GM19463 (cell line): ENCODE data around the gene ADCY7.
A peak's percentile ranks its signal among the peaks of the same experiment; 100 is the strongest.
"Not testable (repeated sequence)": the region's sequence is repeated elsewhere in the genome, so short reads cannot be mapped to it uniquely, and the experiment has no call there.

Experiments
- ATAC-seq: cut with Tn5 transposase; IDR thresholded peaks from one replicate; pipeline ENCODE4 v1.9.1; 2021; ENCODE audit warnings: mild to moderate bottlenecking, moderate library complexity; ENCODE audit not compliant: unreplicated experiment

Gene ADCY7

DNA sequence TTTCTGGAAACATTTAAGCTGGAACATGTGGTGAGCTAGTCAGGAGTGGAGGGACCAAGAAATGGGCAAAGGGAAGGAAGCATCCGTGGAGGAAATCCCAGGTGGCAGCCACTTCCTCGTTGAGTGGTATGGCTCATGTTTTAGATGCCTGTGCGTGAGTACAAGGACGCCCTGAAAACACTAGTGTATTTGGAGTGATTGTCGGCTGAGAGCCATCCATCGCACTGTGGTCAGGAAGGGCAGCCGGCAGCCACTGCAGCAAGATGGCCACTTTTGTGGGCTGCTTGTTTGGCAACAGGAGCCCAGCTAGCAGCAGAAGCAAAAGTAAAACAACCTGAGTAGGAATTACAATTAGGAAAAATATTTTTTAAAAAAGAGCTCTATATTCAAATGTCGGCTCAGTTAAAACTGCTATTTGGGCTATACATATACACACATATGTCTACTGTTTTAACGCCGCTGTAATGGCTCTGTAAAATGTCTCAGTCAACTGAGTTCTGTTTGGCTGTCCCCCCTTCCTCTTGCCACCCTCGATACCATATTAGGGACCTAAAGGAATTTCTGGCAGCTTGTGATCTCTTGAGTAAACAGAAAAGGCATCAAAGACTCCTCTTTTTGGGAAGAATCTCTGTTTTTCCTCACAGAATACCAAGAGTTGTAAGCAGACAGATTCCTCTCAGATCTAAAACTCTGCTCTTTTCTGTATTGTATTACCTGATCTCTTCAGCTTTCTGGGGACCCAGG is 63.3 kb downstream of the ADCY7 start:
- no peak for ATAC-seq

DNA sequence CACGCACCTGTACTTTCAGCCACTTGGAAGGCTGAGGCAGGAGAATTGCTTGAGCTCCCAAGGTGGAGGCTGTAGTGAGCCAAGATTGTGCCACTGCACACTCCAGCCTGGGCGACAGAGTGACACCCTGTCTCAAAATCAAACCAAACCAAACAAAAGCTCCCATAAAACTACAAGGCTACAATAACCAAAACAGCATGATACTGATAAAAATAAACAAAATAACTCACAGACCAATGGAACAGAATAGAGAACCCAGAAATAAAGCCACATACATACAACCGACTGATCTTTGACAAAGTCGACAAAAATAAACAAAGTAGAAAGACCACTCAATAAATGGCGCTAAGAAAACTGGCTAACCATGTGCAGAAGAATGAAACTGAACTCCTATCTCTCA is 65.2 kb downstream of the ADCY7 start:
- no peak for ATAC-seq

DNA sequence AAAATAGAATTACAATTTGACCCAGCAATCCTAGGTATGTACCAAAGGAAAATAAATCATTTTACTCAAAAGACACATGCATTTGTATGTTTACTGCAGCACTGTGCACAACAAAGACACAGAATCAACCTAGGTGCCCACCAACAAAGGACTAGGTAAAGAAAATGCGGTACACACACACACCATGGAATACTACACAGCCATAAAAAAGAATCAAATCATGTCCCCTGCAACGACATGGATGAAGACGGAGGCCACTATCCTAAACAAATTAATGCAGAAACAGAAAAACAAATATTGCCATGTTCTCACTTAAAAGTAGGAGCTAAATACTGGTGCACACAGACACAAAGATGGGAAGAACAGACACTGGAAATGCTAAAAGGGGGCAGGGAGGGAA is 66.2 kb downstream of the ADCY7 start:
- ATAC-seq, result no peak

DNA sequence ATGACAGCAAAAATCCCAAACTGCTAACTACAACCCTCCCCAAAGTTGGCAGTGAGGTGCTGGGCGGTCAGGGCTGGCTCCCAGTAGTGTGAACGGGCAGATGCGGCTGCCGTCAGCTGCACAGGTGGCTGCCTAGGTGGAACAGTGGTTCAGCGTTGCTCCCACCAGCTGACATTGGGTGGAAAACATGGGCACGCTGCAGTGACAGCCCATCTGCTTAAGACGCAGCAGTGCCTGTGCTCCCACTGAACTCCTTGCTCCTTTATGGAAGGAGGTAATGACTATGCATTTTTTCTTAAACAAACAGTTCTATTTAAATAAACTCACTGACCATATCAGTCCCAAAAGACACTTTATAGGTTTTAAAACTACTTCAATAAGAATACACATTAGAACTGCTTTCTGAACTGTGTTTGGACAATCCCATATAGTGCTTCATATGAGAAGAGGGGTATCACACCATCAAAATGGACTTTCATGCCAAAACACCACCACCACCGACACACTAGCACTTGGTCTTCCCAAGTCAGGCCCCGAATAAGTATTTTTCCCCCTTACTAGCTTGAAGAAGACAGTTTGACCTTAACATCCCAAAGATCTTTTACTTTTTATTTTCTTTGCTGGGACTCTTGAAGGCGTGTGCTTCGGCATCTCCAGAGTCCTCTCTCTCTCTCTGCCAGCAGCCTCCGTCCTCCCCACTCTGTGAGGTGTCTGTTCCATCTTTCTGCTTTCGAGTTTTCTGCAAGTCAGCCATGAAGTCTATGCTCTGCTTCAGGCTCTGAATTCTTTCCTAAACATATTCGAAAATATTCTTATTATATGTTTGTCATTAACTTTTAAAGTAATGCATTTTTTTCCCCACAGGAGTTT is 68.0 kb downstream of the ADCY7 start:
- ATAC-seq, result no peak

DNA sequence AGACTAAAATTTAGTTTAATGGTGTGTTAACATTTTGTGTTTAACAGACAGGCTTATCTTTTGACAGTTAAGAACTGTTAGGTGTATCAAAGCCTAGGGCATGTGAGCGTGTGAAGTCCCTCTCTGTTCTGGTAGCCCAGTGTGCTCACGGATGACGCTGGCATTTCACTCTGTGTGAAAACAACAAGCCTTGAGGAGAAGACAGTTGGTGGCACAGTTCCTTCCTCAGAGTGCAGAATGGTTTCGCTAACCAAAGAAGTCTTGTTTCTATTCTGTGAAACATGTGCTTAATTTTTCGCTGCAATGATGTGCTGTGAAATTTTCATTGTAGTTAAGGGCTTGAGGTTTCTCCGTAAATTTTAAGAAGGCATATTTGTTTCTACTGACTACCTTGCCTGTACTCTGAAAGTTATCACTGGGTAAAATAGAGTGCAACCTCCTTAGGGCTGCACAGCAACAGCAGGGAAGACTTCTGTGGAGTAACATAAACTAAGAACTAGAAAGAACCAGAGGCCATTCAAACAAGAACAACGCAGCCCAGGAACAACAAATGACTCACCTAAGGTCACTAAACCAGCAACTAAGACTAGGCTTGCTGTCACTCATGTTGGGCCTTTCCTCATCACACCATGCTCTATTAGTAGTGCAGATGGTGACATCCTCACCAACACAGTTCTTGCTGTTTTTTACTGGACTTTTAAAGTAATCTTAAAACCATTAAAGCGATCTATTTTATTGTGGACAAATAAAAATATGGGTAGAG is 69.0 kb downstream of the ADCY7 start:
- peak; percentile 86 for ATAC-seq

DNA sequence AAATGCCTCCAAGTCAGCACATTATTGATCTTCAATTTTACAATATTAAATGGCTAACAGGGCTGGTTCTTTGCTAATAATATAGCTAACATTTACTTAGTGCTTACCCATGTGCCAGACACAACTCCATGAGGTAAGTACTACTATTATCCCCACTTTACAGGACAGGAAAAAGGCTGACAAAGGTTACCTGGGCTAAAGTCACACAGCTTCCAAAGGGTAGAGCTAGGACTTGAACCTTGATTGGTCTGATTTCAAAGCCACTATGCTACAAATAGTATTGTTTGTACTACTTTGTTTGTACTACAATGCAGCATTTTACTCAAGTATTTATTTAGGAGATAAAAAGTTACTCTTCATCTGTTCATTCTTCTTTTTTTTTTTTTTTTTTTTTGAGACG is 70.5 kb downstream of the ADCY7 start:
- no peak for ATAC-seq

DNA sequence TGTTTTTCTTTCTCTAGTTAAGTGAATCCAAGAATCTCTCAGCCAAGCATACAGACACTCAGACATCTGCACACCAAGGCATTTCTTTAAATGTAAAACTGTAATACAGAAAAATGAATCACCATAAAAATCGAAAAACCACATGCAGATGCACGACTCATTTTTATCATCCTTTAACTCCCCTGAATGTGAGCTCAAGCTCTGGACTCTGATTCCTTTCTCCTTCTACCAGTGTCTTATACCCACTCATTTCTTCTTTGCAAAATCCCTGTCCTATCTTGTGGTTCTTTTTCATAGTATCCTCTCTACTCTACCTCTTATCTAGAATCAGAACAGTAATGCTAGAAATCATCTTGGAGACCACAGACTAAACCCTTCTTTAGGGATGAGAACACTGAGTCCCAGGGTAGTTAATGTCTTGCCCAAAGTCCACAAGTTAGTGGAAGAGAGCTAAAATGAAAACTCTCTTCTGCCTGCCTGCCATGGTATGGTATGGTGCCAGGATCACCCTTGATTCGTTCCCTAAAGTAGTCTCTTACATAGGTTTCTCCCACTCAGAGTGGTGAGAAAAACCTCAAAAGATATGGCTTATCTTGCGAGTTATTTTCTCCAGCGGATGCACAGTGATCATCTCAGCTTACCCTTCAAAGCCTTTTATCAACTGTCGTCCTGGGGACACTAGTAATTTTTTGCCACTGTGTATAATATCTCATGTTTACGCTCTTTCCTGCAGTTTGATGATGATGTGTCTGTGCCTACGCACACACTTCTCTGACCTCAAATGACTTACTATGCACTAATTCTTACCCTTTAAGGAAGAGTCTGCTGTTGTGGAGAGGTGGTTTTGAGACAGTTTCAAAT is 72.2 kb downstream of the ADCY7 start:
- no peak for ATAC-seq

DNA sequence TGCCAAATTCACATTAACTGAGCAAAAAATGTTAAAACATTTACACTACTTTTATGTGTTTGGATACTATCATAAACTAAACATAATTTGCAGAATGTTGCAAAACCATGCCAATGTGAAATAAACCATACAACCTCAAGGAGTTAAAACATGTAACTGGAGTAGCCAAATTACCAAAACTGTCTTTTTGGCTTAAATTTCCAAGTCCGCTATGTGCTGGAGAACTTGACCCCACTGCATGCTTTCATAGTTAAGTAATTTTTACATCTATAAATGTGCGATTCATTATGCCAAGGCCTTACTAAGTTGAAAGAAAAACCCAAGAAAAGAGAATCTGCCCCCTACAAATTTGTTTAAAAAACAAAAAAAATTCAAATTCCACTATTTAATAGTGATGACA is 74.2 kb downstream of the ADCY7 start:
- ATAC-seq, result no peak

DNA sequence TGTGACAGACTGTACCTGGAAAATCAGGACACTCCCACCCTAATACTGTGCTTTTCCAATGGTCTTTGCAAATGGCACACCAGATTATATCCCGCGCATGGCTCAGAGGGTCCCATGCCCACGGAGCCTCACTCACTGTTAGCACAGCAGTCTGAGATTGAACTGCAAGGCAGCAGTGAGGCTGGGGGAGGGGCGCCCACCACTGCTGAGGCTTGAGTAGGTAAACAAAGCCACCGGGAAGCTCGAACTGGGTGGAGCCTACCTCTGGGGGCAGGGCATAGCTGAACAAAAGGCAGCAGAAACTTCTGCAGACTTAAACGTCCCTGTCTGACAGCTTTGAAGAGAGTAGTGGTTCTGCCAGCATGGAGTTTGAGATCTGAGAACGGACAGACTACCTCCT is 77.2 kb downstream of the ADCY7 start:
- ATAC-seq, result not testable (repeated sequence)

DNA sequence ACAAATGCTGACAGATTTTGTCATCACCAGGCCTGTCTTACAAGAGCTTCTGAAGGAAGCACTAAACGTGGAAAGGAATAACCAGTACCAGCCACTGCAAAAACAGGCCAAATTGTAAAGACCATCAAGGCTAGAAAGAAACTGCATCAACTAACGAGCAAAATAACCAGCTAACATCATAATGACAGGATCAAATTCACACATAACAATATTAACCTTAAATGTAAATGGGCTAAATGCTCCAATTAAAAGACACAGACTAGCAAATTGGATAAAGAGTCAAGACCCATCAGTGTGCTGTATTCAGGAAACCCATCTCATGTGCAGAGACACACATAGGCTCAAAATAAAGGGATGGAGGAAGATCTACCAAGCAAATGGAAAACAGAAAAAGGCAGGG is 78.9 kb downstream of the ADCY7 start:
- ATAC-seq, result not testable (repeated sequence)

DNA sequence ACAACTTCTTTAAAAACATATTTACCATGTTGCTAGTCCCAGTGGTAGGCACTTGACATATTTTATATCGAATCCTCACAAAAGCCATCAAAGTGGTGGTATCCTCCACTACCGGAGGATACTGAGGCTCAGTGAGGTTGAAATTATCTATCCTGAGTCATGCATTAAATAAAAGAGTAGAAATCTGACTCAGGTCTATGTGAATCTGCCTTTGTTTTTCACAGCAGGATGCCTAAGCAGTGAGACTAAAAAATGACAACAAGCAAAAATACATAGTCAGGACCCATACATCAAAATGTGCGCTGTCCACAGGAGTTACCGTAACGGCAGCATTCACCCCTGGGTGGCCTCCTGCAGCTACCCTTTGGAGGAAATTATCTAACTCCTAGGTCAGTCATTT is 84.8 kb downstream of the ADCY7 start:
- no peak for ATAC-seq

DNA sequence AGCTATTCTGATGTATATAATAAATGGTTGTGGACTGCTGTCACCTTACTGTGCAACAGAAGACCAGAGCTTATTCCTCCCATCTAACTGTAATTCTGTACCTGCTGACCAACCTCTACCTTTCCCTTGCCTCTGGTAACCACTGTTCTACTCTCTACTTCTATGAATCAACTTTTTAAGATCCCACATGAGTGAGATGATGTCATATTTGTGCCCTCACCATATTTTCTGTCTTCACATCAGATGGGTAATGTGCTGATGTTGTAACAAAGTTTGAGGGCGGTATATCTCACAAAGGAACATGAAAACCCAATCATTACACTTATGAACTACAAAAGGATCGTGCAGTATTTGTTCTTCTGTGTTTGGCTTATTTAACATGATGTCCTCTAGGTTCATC is 85.6 kb downstream of the ADCY7 start:
- ATAC-seq, result no peak

DNA sequence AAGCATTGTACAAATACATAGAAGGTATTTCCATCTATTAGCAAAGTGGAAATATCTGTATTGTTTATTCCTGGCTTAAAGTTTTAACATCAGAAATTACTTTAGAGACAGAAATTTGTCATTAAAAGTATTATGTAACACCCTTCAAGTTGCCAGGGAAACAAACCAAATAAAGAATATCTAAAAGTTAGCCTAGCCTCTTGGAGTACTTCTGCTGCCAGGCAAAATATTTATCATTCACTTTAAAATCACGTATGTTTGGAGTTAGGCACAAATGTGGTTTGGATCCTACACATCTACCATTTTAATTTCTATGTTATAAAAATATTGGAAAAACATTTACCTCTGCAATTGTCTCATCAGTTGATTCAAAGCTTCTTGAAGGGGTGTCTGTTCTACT is 87.7 kb downstream of the ADCY7 start:
- no peak for ATAC-seq

DNA sequence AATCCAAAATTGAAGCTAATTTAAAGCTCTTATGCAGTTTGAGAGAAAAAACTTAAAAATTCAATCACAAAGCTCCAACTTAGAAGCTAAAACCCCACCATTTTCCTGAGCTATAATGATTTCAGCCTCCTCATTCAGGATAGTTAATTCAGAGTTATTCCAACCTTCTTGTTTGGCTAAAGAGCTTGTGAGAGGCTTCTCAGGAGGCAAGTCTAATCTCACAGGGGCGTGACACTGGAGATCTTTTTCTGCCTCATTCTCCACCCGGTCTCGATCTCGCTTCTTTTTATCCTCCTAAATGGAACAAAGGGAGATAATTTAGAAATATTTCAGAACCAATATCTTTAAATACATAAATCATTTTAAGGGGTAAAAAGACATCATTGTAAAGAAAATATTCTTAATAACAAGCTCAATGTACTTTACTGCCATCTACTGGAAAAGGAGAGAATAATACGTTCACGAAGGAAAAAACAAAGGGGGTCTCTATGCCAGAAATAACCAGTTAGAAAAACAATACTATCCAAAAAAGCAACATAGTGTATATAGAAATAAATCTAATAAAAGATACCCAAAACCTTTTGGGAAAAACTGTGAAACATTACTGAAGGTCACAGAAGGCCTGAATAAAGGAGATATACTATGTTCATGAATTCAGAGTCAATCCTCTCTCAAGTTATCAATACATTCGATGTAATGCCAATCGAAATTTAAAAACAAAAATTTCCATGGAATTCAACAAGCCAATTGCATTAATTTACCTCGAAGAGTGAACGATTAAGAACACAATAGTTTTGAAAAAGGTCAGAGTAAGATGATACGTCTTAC is 88.5 kb downstream of the ADCY7 start:
- ATAC-seq, result no peak

DNA sequence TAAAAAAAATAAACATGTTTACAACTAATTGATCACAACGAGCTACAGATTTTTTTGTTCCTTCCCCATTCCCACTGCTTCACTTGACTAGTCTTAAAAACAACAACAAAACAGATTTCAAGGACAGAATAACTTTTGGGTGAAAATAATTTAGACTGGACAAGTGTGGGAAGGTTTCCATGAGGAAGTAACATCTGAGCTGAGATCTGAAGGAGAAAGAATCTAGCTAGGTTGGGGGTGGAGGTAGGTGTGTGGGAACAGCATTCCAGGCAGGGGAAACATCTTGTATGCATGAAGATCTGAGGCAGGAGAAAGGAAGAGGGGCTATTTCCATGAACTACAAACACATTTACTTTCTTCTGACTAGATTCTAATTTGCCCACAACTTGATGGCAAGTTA is 93.3 kb downstream of the ADCY7 start:
- no peak for ATAC-seq

DNA sequence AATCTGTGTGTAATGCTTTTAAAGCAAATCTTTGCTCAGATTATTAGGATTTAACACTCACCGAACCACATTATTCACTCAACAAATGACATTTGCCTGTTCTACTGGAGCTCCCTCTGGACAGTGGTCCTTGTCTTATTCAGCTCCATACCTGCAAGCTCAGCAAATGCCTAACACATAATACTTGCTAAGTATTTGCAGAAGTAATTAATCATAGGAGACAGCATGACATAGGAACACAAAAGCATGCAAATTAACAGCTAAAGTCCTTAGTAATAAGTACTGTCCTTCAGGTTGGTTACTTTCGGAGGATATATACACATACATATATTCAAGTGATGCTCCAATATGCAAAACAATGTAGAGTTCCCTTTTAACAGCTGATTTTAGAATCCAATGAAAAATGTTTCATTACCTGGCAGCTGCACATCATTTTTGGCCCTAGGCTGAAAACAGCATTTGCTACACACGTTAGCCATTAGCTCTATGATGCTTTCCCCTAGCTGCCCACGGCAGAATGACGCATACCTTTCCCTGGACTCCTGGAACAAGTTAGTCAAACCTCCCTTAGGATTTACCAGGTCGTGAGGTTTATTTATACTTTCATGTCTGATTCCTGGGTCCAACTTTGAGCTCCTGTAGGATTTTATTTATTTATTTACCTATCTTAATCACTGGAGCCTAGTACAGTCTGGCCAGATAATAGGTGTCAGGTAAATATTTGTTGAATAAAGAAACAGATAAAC is 93.9 kb downstream of the ADCY7 start:
- ATAC-seq, result no peak

DNA sequence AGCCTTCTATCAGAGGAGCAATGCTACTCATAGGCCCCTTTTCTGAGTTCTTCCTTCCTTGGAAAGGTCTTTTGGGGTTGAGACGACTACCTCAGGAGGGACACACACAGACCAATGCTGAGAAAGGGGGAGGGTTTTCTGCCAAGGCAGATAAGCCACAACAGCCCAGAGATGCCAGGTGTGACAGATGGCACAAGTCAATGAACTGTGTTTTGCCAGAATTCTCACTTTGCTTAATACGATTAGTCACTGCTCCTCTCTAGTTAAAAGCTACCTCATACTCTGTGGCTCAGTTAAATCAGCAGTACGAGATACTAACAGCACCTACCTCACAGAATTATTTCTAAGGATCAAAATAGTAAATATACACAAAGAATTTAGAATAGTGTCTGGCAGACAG is 94.4 kb downstream of the ADCY7 start:
- no peak for ATAC-seq

DNA sequence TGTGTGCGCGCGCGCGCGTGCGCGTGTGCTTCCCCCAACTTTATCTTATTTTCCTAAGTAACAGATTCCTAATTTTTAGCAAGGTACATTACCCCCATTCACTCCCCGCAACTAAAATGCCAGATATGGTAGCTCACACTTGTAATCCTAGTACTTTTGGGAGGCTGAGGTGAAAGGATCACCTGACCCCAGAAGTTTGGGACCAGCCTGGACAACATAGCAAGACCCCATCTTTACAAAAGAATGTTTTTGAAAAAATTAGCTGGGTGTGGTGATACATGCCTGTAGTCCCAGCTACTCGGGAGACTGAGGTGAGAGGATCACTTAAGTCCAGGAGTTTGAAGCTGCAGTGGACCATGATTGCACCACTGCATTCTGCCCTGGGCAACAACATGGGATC is 97.3 kb downstream of the ADCY7 start:
- ATAC-seq, result no peak
